Immature natural killer cell (primary cell): ENCODE data around the gene RACGAP1. TPM values are rescaled to one million over a fixed set of nuclear protein-coding genes. Genes with fewer than 3 reads are reported as not detected.

Experiments used
- DNase-seq, 3 donors: peaks; one replicate each; pipeline ENCODE4 v3.0.0; 2022; ENCODE audit warnings: mixed read lengths in 1 of 3
- H3K27ac Mint-ChIP-seq, 6 donors: one replicate each; pipeline ENCODE4 v1.8.0; 2020; ENCODE audit warnings: mixed read lengths in 6 of 6, mild to moderate bottlenecking in 5 of 6, inconsistent platforms in 4 of 6, moderate library complexity in 3 of 6
- H3K27me3 Mint-ChIP-seq, 3 donors: one replicate each; pipeline ENCODE4 v1.8.0; 2020 to 2021; ENCODE audit warnings: low read depth in 3 of 3, mild to moderate bottlenecking in 3 of 3, mixed read lengths in 3 of 3, moderate library complexity in 3 of 3, inconsistent platforms in 1 of 3
- H3K36me3 Mint-ChIP-seq, 3 donors: one replicate each; pipeline ENCODE4 v1.8.0; 2020; ENCODE audit warnings: mixed read lengths in 3 of 3, inconsistent platforms in 2 of 3, mild to moderate bottlenecking in 2 of 3
- H3K4me1 Mint-ChIP-seq, 2 donors: one replicate each; pipeline ENCODE4 v1.8.0; 2020; ENCODE audit warnings: inconsistent platforms in 2 of 2, mild to moderate bottlenecking in 2 of 2, mixed read lengths in 2 of 2, moderate library complexity in 1 of 2
- H3K4me3 Mint-ChIP-seq, 5 donors: one replicate each; pipeline ENCODE4 v1.8.0; 2020; ENCODE audit warnings: mild to moderate bottlenecking in 5 of 5, mixed read lengths in 5 of 5, inconsistent platforms in 3 of 5, moderate library complexity in 3 of 5
- H3K9me3 Mint-ChIP-seq, 6 donors: one replicate each; pipeline ENCODE4 v1.8.0; 2020; ENCODE audit warnings: mild to moderate bottlenecking in 6 of 6, mixed read lengths in 6 of 6, inconsistent platforms in 4 of 6, moderate library complexity in 3 of 6
- polyA plus RNA-seq, 3 donors: library from polyadenylated mRNA; unstranded; fragments of 300-500 nt; fragmentation: Illumina TruSeq; gene quantifications; one replicate each; pipeline ENCODE4 v1.2.3, GENCODE V29; 2021

RACGAP1 gene
- polyA plus RNA-seq, 3 donors from 2014 or later, result 11.6 to 20.9 (median 12.4) TPM

GRCh38 chr12:50050410-50051098, 25.3 kb upstream of the RACGAP1 start:
- H3K4me3 Mint-ChIP-seq, result no peak overlapping the region
- no peak overlapping the region for H3K27ac Mint-ChIP-seq
- peaks cover 2 to 31% (median 19%) of the 10 kb centered on the region in 3 donors for H3K27me3 Mint-ChIP-seq
- no peak for DNase-seq
- H3K36me3 Mint-ChIP-seq, result peaks cover 0 to 5% (median 4%) of the 10 kb centered on the region in 3 donors
- H3K9me3 Mint-ChIP-seq, result no peaks in the 10 kb centered on the region
- H3K4me1 Mint-ChIP-seq, result no peaks in the 10 kb centered on the region

DNA sequence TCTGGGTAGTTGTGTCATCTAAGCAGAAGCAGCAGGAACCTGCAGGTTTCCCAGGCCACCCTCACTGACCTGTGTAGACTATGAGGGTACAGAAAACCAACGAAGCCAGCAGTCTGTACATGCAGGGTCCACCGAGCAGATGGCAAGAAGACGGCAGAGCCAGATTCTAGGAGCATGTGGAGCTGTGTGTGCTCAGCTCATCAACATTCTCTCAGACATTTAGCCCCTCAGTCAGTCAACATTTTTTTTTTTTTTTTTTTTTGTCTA, 24.8 kb upstream of the RACGAP1 start:
- Mint-ChIP-seq H3K36me3 (peaks cover 0 to 5% (median 4%) of the 10 kb centered on the region in 3 donors), H3K27me3 (peaks cover 1 to 31% (median 16%) of the 10 kb centered on the region in 3 donors), H3K9me3 (no peaks in the 10 kb centered on the region), H3K4me1 (no peaks in the 10 kb centered on the region), H3K27ac (no peak overlapping the region), H3K4me3 (no peak overlapping the region)
- DNase-seq, result no peak

DNA sequence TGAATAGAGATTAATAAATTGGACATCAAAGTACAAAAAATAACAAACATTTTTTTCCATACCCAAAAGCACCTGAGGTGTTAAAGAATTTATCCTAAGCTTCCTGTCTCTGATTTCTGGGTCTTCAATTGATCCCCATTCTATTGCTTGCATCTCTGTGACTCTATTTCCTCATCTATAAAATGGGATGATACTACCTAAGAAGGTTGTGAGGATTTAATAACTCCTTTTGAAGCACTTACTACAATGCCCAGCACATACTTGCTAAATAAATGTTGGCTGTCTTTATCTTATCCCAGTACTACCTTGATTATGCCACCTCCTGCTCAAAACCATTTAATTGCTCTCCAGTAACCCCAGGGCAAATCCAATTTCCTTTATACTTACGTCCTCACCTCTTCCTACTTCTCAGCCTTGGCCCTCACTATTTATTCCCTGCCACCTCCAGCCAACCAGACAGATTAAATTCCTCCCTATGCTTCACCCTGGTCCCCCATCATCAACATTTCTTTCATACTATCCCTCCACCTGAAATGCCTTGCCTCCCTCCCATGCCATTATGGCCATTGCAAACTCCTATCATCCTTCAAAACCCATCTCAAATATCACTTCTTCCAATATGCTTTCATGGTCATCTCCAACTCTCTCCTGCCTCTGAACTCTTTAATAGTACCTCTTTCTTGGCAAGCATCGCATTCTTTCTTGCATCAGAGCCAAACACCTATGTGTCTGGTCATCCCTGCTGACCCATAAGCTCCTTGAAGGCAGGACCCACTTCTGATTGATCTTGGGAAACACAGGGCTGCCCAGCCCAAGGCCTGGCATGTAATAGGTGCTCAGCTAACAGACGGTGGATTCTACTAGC, 24.2 kb upstream of the RACGAP1 start:
- H3K27ac Mint-ChIP-seq, result no peak overlapping the region
- H3K4me1 Mint-ChIP-seq, result no peaks in the 10 kb centered on the region

DNA sequence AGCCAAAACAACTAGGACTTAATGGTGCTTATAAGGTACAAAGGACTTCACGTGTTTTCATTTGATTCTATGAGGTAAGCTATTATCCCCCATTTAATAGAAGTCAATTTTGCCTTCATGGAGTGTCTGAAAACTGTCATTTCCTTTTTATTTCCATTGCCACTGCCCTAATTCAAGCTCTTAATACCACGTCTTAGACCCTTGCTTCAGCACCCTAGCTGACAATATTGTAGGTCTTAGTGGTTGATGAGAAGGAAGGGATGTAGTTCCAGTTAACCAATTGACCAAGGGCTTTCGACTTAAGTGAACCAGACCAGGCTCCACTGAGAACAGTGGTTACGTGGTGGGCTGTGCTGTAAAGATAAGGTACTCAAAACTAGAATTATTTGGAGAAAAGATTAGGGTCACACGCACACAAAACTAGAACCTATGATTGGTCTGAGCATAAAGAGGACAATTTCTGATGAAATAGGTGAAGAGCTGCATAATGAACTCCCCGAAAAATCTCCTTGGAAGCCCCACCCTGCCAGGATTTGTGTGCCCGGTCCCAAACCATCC, 22.5 kb upstream of the RACGAP1 start:
- Mint-ChIP-seq H3K9me3 (no peaks in the 10 kb centered on the region), H3K36me3 (peaks cover 0 to 5% (median 4%) of the 10 kb centered on the region in 3 donors), H3K27me3 (peaks cover 3 to 36% (median 16%) of the 10 kb centered on the region in 3 donors), H3K4me3 (no peak overlapping the region), H3K4me1 (no peaks in the 10 kb centered on the region), H3K27ac (no peak overlapping the region)
- DNase-seq, result no peak

More for the DNA sequence above, 24.2 kb upstream of the RACGAP1 start:
- Mint-ChIP-seq H3K36me3 (peaks cover 0 to 5% (median 4%) of the 10 kb centered on the region in 3 donors), H3K4me3 (no peak overlapping the region), H3K27me3 (peaks cover 3 to 34% (median 16%) of the 10 kb centered on the region in 3 donors), H3K9me3 (no peaks in the 10 kb centered on the region)
- no peak for DNase-seq

- Mint-ChIP-seq H3K9me3 (no peaks in the 10 kb centered on the region), H3K4me3 (no peak overlapping the region), H3K27me3 (peaks cover 0 to 12% (median 4%) of the 10 kb centered on the region in 3 donors), H3K27ac (no peak overlapping the region), H3K36me3 (no peaks in the 10 kb centered on the region), H3K4me1 (no peaks in the 10 kb centered on the region)
- no peak for DNase-seq
Observed at GRCh38 chr12:50043854-50044253, 18.6 kb upstream of the RACGAP1 start.

- Mint-ChIP-seq H3K27me3 (peaks cover 0 to 7% (median 4%) of the 10 kb centered on the region in 3 donors), H3K36me3 (no peaks in the 10 kb centered on the region), H3K4me1 (no peaks in the 10 kb centered on the region), H3K27ac (no peak overlapping the region), H3K9me3 (no peaks in the 10 kb centered on the region), H3K4me3 (no peak overlapping the region)
- no peak for DNase-seq
Observed at GRCh38 chr12:50043308-50043707, 18.0 kb upstream of the RACGAP1 start.

DNA sequence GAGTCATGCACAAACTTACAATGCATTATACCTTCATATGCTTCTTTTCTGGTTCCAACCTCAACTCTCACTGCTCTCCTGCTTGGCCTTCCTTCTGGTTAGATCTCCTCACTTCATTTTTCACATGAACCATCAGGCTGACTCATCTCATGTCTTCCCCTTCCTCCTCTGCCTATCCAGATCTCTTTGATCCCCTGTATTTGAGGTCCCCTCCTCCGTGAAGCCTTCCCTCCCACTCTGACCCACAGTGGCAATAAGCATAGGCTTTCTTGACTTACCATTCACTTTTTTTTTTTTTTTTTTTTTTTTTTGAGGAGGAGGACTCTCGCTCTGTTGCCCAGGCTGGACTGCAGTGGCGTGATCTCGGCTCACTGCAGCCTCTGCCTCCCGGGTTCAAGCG, 17.4 kb upstream of the RACGAP1 start:
- Mint-ChIP-seq H3K4me1 (no peaks in the 10 kb centered on the region), H3K9me3 (no peaks in the 10 kb centered on the region), H3K36me3 (no peaks in the 10 kb centered on the region), H3K27me3 (peaks cover 0 to 6% (median 4%) of the 10 kb centered on the region in 3 donors), H3K4me3 (no peak overlapping the region), H3K27ac (no peak overlapping the region)
- no peak for DNase-seq

GRCh38 chr12:50041962-50042361, 16.7 kb upstream of the RACGAP1 start:
- Mint-ChIP-seq H3K4me3 (no peak overlapping the region), H3K36me3 (no peaks in the 10 kb centered on the region), H3K9me3 (no peaks in the 10 kb centered on the region), H3K4me1 (no peaks in the 10 kb centered on the region), H3K27me3 (peaks cover 0 to 6% (median 4%) of the 10 kb centered on the region in 3 donors), H3K27ac (no peak overlapping the region)
- DNase-seq, result no peak

DNA sequence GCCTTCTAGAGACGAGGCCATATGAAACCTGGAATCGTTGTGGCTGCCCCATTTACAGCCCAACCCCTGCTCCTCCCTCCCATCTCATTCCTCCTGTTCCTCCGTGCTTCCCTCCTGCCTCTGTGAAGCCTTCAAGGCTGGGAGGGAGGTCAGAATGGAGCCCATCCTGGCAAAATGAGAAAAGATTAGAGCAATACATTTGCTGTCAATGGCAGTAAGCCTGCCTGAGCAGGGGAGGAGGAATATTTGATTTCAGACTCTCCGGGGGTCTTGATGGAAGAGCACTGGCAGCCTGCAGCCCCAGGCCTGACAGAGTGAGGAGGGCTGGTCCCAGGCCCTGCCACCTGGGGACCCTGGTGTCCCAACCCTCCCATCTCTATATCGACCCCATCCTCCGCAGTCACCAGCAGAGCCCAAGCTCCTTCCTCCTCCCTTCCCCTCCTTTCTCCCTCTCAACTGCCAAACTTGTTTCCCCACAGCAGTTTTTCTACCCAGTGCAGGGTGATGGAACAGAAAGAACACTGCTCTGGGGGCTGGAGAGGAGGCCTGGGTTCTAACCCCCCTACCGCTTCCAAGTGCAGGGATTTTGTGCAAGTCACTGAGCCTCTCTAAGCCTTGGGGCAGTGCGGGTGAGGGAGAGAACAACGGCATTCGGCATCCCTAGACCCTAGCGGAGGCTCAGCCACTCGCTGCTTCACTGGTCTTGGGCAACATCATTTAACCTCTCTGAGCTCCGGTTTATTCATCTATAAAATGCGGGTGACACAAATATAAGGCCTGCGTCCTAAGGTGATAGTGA, 16.0 kb upstream of the RACGAP1 start:
- H3K4me1 Mint-ChIP-seq, result no peaks in the 10 kb centered on the region
- peaks cover 0 to 2% (median 0%) of the 10 kb centered on the region in 6 donors for H3K9me3 Mint-ChIP-seq
- no peak overlapping the region for H3K4me3 Mint-ChIP-seq
- H3K27ac Mint-ChIP-seq, result no peak overlapping the region
- no peaks in the 10 kb centered on the region for H3K36me3 Mint-ChIP-seq
- peaks cover 0 to 8% (median 8%) of the 10 kb centered on the region in 3 donors for H3K27me3 Mint-ChIP-seq
- DNase-seq, result no peak

DNA sequence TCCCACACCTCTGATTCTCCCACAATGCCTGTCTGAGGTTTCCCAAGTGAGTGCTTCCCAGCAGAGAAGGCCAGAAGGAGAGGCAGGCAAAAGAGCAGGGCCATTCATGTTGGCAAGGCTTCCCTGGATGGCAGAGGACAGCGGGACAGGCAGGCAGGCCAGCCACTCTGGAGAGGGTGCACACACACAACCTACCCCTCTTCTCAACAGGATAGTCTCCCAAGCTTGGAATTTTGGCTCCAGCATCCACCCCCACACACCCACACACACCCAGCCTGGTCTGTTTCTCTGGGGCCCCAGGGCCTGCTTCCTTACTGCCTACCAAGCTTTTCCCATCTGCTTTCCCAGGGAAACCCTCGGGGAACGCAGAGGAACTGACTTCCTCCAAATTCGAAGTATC, 15.4 kb upstream of the RACGAP1 start:
- Mint-ChIP-seq H3K4me1 (no peaks in the 10 kb centered on the region), H3K36me3 (no peaks in the 10 kb centered on the region), H3K27ac (no peak overlapping the region), H3K9me3 (peaks cover 0 to 2% (median 0%) of the 10 kb centered on the region in 6 donors), H3K27me3 (peaks cover 0 to 13% (median 9%) of the 10 kb centered on the region in 3 donors), H3K4me3 (no peak overlapping the region)
- DNase-seq, result no peak

DNA sequence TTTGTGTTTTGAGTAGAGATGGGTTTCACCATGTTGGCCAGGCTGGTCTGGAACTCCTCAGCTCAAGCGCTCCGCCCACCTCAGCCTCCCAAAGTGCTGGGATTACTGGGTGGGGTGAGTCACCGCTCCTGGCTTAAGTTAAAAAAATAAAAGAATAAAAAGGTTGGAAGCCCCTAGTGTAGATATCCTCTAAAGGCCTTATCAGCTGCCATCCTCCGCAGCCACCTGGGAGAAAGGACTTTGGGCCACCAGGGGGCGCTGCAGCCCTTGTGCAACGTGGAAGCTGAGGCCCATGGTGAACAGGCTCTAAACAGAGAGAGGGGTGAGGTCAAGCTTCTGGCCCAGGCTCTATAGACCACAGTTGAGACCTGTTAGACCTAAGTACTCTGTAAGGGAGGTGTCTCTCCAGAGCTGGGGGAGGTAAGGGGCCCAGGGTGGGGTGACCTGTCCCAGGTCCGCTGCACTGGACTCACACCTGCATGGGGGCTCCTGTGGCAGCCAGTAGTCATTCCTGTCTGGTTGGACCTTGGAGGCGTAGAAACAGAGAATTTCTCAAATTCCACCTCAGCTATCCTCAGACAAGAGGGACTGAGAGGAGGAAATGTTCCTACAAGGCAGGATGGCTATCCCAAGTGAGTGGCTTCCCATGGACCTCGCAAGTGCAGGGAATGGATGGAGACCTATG, 14.0 kb upstream of the RACGAP1 start:
- Mint-ChIP-seq H3K36me3 (no peaks in the 10 kb centered on the region), H3K27ac (no peak overlapping the region), H3K4me1 (no peaks in the 10 kb centered on the region), H3K27me3 (peaks cover 2 to 13% (median 8%) of the 10 kb centered on the region in 3 donors), H3K4me3 (no peak overlapping the region), H3K9me3 (peaks cover 0 to 2% (median 0%) of the 10 kb centered on the region in 6 donors)
- peak; percentile 48 to 61 (median 50) for DNase-seq

DNA sequence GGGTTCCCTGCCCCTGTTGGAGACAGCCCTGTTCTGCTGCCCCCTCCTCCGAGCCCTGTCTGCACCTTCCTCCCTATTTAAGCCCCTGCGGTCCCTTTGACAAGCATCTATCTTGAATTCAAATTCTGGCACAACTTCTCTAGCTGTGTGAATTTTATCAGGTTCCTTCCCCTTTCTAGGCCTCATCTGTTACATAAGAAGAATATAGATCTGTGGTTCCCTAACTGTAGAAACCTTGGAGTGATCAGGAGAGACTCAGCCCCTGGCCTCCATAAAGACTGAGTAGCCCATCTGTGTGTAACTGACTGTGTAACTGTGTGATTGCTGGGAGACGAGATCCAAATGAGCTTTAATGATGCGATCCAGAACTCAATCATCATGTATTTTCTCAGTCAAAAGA, 13.0 kb upstream of the RACGAP1 start:
- no peaks in the 10 kb centered on the region for H3K4me1 Mint-ChIP-seq
- no peak for DNase-seq
- H3K36me3 Mint-ChIP-seq, result no peaks in the 10 kb centered on the region
- peaks cover 2 to 13% (median 8%) of the 10 kb centered on the region in 3 donors for H3K27me3 Mint-ChIP-seq
- H3K9me3 Mint-ChIP-seq, result peaks cover 0 to 2% (median 0%) of the 10 kb centered on the region in 6 donors
- H3K27ac Mint-ChIP-seq, result no peak overlapping the region
- no peak overlapping the region for H3K4me3 Mint-ChIP-seq
